ENCODE measurements around the gene NPHS1. TPM values are rescaled to one million over a fixed set of nuclear protein-coding genes. Genes with fewer than 3 reads are reported as not detected.
"Not testable (repeated sequence)": the region's sequence is repeated elsewhere in the genome, so short reads cannot be mapped to it uniquely, and the experiment has no call there.

Gene NPHS1
- total and polyA plus RNA-seq, 2 donors from 2014 or later, result 0.25 to 39.7 TPM

GRCh38 chr19:35896643-35897040 is 44.3 kb upstream of the NPHS1 start:
- Histone ChIP-seq H3K4me1 (ENCODE audit: control insufficient read depth in 2 of 3, insufficient read depth in 2 of 3, low read depth in 1 of 3, low read length in 3 of 3) (peaks cover 0 to 7% (median 0%) of the 10 kb centered on the region in 3 donors), H3K27ac (ENCODE audit: low read depth in 2 of 2, low read length in 2 of 2) (no peak overlapping the region), H3K4me3 (ENCODE audit: low read length in 3 of 3) (no peak overlapping the region), H3K27me3 (ENCODE audit: control insufficient read depth, insufficient read depth, low read length) (no peaks in the 10 kb centered on the region), H3K9me3 (ENCODE audit: control insufficient read depth in 2 of 3, insufficient read depth in 1 of 3, low read length in 3 of 3) (no peaks in the 10 kb centered on the region), H3K36me3 (ENCODE audit: control insufficient read depth in 2 of 3, insufficient read depth in 3 of 3, low read length in 3 of 3) (peaks cover 0 to 3% (median 3%) of the 10 kb centered on the region in 3 donors), H3K9ac (ENCODE audit: low read length in 3 of 3) (no peak overlapping the region)
- intact Hi-C loops (cut with DNase I), result no loop called here
- no peak for FAIRE-seq
- no peak for DNase-seq
- no peak for TF ChIP-seq CTCF (IDR thresholded peaks at IDR 0.05; ENCODE audit: borderline replicate concordance, extremely low read depth, insufficient read depth)

- FAIRE-seq, result no peak
- peaks cover 0 to 3% (median 3%) of the 10 kb centered on the region in 3 donors for H3K36me3 ChIP-seq (ENCODE audit: control insufficient read depth in 2 of 3, insufficient read depth in 3 of 3, low read length in 3 of 3)
- H3K4me3 ChIP-seq (ENCODE audit: low read length in 3 of 3), result no peak overlapping the region
- no peak for TF ChIP-seq CTCF (IDR thresholded peaks at IDR 0.05; ENCODE audit: borderline replicate concordance, extremely low read depth, insufficient read depth)
- H3K4me1 ChIP-seq (ENCODE audit: control insufficient read depth in 2 of 3, insufficient read depth in 2 of 3, low read depth in 1 of 3, low read length in 3 of 3), result peaks cover 0 to 7% (median 0%) of the 10 kb centered on the region in 3 donors
- intact Hi-C loops (cut with DNase I), result no loop called here
- no peaks in the 10 kb centered on the region for H3K9me3 ChIP-seq (ENCODE audit: control insufficient read depth in 2 of 3, insufficient read depth in 1 of 3, low read length in 3 of 3)
- no peak for DNase-seq
- no peak overlapping the region for H3K27ac ChIP-seq (ENCODE audit: low read depth in 2 of 2, low read length in 2 of 2)
- H3K27me3 ChIP-seq (ENCODE audit: control insufficient read depth, insufficient read depth, low read length), result no peaks in the 10 kb centered on the region
- H3K9ac ChIP-seq (ENCODE audit: low read length in 3 of 3), result no peak overlapping the region
Observed at GRCh38 chr19:35895911-35896642, 43.8 kb upstream of the NPHS1 start.

- intact Hi-C loops (cut with DNase I), result no loop called here
- no peak overlapping the region for H3K27ac ChIP-seq (ENCODE audit: low read depth in 2 of 2, low read length in 2 of 2)
- FAIRE-seq (no peak), DNase-seq (no peak)
- H3K27me3 ChIP-seq (ENCODE audit: control insufficient read depth, insufficient read depth, low read length), result no peaks in the 10 kb centered on the region
- H3K4me1 ChIP-seq (ENCODE audit: control insufficient read depth in 2 of 3, insufficient read depth in 2 of 3, low read depth in 1 of 3, low read length in 3 of 3), result peaks cover 0 to 7% (median 0%) of the 10 kb centered on the region in 3 donors
- no peak overlapping the region for H3K4me3 ChIP-seq (ENCODE audit: low read length in 3 of 3)
- no peaks in the 10 kb centered on the region for H3K9me3 ChIP-seq (ENCODE audit: control insufficient read depth in 2 of 3, insufficient read depth in 1 of 3, low read length in 3 of 3)
- no peak overlapping the region for H3K9ac ChIP-seq (ENCODE audit: low read length in 3 of 3)
- no peak for TF ChIP-seq CTCF (IDR thresholded peaks at IDR 0.05; ENCODE audit: borderline replicate concordance, extremely low read depth, insufficient read depth)
- H3K36me3 ChIP-seq (ENCODE audit: control insufficient read depth in 2 of 3, insufficient read depth in 3 of 3, low read length in 3 of 3), result peaks cover 3 to 11% (median 5%) of the 10 kb centered on the region in 3 donors
Observed at GRCh38 chr19:35894342-35894741, 42.0 kb upstream of the NPHS1 start.

GRCh38 chr19:35891819-35892218 is 39.5 kb upstream of the NPHS1 start:
- peaks cover 5 to 20% (median 7%) of the 10 kb centered on the region in 3 donors for H3K36me3 ChIP-seq (ENCODE audit: control insufficient read depth in 2 of 3, insufficient read depth in 3 of 3, low read length in 3 of 3)
- H3K27me3 ChIP-seq (ENCODE audit: control insufficient read depth, insufficient read depth, low read length); intact Hi-C loops (cut with DNase I); H3K4me1 ChIP-seq (ENCODE audit: control insufficient read depth in 2 of 3, insufficient read depth in 2 of 3, low read depth in 1 of 3, low read length in 3 of 3); H3K9me3 ChIP-seq (ENCODE audit: control insufficient read depth in 2 of 3, insufficient read depth in 1 of 3, low read length in 3 of 3); FAIRE-seq; H3K27ac ChIP-seq (ENCODE audit: low read depth in 2 of 2, low read length in 2 of 2); DNase-seq; H3K4me3 ChIP-seq (ENCODE audit: low read length in 3 of 3); H3K9ac ChIP-seq (ENCODE audit: low read length in 3 of 3): not testable (repeated sequence)

Measured in kidney (tissue), 14 donors.